ENCODE data around the gene SOCS6. TPM values are rescaled to one million over a fixed set of nuclear protein-coding genes. Genes with fewer than 3 reads are reported as not detected.

The SOCS6 gene
- total RNA-seq, 4 donors from 2014 or later = 11.5 to 18.2 (median 17.9) TPM

GRCh38 chr18:70313640-70314039 lies 24.8 kb downstream of the SOCS6 start:
- no peak for TF ChIP-seq CTCF (IDR thresholded peaks at IDR 0.05; ENCODE audit: low read depth)

DNA sequence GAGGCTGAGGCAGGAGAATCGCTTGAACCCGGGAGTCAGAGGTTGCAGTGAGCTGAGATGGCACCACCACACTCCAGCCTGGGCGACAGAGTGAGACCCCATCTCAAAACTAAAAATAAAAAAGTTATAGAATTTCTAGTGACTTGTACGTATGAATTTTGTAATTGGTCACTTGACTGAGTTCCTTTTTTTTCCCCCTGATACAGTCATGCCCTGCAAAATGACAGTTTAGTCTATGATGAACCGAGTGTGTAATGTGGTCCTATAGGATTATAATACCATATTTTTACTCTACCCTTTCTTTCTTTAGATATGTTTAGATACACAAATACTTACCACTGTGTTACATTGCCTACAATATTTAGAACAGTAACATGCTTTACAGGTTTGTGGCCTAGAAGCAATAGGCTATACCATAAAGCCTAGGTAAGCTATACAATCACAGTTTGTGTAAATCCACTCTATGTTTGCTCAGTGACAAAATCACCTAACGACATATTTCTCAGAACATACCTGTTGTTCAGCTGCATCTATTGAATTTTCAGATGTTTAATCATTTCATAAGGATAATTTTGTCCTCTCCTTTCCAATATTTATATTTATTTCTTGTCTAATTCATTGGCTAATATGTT lies 25.4 kb downstream of the SOCS6 start:
- TF ChIP-seq CTCF (IDR thresholded peaks at IDR 0.05; ENCODE audit: low read depth) = no peak

GRCh38 chr18:70319187-70319586 lies 30.3 kb downstream of the SOCS6 start:
- no peak for TF ChIP-seq CTCF (IDR thresholded peaks at IDR 0.05; ENCODE audit: low read depth)

GRCh38 chr18:70321616-70322015 lies 32.8 kb downstream of the SOCS6 start:
- TF ChIP-seq CTCF (IDR thresholded peaks at IDR 0.05; ENCODE audit: low read depth) = no peak

- TF ChIP-seq CTCF (IDR thresholded peaks at IDR 0.05; ENCODE audit: low read depth) = no peak
Measured at GRCh38 chr18:70322385-70322784, 33.5 kb downstream of the SOCS6 start.

DNA sequence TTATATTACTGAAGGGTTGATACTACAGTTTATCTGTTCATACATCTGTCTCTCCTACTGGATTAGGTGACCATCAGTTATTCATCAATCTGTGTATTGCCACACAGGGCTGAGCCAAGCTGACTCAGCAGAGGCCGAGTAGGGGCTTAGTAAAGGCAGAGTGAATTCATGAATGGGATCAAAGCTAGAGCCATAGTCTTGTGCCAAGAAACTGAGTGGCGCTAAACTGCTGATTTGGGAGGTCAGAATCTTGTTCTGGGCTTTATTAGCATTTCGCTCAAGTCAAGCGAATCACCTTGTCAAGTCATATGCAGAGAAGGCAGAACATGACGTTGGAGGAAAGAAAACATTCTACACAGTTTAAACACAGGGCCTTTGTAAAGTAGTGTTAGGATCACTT lies 34.1 kb downstream of the SOCS6 start:
- TF ChIP-seq CTCF (IDR thresholded peaks at IDR 0.05; ENCODE audit: low read depth) = no peak

DNA sequence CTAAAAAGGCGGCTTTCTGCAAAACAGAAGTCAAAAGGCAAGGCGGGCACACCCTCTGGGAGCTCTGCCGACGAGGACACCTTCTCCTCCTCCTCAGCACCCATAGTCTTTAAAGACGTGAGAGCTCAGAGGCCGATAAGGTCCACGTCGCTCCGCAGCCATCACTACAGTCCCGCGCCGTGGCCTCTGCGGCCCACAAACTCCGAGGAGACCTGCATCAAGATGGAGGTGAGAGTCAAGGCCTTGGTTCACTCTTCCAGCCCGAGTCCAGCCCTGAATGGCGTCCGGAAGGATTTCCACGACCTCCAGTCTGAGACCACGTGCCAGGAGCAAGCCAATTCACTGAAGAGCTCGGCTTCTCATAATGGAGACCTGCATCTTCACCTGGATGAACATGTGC lies 36.1 kb downstream of the SOCS6 start:
- TF ChIP-seq CTCF (IDR thresholded peaks at IDR 0.05; ENCODE audit: low read depth) = no peak
